ENCODE results near the gene PTPRN2.

DNA sequence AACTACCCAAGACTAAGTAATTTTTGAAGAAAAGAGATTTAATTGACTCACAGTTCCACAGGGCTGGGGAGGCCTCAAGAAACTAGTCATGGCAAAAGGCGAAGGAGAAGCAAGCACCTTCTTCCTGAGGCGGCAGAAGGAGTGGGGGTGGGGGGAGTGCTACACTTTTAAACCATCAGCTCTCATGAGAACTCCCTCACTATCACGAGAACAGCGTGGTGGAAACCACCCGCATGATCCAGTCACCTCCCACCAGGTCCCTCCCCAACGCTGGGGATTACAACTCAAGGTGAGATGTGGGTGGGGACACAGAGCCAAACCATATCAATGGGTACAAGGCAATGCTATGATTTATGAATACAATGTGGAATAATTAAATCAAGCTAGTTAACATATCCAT is 241.9 kb downstream of the PTPRN2 start:
- TF ChIP-seq POLR2AphosphoS5 (IDR thresholded peaks at IDR 0.05) = no peak
- TF ChIP-seq, protein P1, sequence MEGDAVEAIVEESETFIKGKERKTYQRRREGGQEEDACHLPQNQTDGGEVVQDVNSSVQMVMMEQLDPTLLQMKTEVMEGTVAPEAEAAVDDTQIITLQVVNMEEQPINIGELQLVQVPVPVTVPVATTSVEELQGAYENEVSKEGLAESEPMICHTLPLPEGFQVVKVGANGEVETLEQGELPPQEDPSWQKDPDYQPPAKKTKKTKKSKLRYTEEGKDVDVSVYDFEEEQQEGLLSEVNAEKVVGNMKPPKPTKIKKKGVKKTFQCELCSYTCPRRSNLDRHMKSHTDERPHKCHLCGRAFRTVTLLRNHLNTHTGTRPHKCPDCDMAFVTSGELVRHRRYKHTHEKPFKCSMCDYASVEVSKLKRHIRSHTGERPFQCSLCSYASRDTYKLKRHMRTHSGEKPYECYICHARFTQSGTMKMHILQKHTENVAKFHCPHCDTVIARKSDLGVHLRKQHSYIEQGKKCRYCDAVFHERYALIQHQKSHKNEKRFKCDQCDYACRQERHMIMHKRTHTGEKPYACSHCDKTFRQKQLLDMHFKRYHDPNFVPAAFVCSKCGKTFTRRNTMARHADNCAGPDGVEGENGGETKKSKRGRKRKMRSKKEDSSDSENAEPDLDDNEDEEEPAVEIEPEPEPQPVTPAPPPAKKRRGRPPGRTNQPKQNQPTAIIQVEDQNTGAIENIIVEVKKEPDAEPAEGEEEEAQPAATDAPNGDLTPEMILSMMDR (IDR thresholded peaks at IDR 0.05) = no peak
- TF ChIP-seq POLR2A (IDR thresholded peaks at IDR 0.05) = no peak
- no peak for TF ChIP-seq EP300 (IDR thresholded peaks at IDR 0.05)
